Hepatic stellate cell (primary cell): ENCODE results near the gene SIM1.

ENCODE experiments used
- DNase-seq: peaks from one replicate; pipeline ENCODE4 v3.0.0; 2011; ENCODE audit warnings: low spot score

SIM1 gene

DNA sequence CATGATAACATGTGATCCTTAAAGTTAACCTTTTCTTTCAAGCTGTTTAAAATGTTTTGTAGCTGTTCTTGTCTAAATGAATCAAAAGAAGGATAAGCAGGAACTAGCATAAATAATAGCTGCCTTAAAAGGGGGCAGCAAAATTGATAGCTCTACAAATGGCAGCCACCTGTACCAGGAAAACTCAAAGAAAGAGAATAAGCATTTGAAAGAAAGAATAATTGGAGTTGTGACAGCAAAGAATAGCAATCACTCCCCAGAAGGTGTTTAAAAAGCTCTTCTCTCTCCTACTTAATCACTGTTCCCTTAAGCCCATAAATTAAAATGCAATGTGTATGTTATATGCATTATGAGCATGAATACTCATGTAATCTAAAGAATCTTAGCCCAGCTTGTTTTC, 114.6 kb downstream of the SIM1 start:
- DNase-seq = no peak

DNA sequence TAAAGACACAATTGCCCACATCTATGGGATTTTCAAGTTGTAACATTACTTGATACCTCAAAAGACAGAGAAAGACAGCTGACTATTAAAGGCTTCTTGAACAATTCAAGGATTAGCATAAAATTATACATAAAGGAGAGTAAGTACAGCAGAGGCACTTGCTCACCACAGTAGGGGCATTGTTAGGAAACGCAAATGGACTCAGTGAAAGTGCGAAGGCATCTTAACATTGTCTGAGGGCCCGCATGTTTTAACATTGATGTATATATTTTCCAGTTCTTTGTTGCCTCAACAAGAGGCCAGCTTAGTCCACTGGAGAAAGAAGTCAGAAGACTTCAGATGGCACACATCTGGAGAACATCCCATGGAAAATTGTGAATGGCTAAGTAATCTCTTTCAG, 115.4 kb downstream of the SIM1 start:
- no peak for DNase-seq

DNA sequence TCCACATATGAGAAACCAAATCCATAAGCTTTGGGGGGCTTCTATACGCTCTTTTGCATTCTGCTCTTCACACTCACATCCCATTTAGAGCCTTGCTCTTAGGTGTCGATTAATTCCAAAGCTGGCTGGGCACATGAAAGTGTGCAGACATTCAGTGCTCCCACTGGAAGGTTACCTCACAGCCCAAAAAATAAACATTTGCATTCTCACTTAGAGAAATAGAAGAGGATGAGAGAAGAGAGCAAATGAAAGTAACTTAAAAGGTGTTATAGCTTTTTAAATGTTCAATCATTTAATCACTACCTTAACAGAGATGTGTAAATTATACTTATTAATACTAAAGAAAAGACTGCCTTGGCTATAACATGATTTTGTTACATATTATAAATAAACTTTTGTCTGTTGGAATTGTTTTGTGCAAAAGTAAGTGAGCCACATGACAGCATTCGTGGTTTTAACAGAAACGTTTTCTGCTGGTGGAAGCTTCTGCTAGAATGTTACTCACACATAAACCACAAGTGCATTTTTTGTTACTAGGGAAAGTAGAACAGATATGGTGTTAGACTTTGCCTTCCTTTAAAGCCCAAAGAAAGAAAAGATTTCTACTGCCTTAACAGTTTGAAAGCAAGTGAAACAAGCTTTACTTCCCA, 116.7 kb downstream of the SIM1 start:
- DNase-seq = no peak

DNA sequence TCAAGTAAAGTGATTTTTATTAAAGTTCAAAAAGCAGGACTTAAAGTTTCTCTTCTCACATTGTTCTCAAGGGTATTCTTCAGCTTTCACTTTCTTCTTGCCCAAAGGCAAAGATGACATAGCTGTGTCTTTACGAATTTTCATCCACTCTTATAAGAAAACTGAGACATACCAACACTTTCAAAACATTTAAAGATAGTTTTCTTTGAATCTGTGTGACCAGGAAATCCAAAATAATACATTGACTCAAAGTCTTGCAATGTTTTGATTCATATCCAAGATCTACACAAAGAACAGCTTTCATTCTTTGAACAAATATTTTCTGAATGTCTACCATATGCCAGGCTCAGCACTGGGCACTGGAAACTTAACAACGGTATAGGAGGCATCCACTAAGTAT, 117.9 kb downstream of the SIM1 start:
- no peak for DNase-seq

DNA sequence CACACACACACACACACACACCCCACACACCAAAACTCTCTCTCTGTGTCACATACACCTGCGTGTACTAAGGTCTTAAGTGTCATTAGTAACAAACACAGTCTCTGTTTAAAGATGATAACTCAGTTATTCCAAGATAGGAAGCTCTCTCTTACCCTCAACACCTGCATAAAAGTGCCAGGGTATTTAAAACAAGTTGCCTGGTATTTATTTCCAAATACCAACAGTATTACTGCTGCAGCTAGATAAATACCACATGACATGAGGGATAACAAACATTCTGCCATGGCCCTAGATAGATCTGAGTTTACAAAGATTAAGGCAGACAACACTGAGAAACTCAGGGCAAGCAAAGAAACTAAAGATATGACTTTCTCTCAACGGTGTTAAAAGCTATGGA, 118.5 kb downstream of the SIM1 start:
- DNase-seq = no peak

DNA sequence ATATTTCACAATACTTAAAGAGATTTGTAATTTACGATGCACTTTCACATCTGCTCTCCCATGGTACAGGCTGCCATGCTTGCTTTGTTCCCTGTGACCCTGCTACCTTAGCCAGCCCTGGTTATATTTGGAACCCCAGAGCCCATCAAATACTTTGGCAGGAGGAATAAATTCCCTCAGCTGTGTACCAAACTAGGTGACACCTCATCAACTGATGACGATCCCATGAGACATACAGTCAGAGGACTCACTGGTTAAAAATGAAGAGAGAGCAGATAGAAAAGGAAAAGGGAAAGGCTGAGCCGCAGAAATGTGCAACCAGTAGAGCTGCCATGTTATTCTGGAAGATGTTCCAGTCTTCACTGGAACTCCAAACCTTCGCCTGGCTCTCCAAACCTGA, 120.0 kb downstream of the SIM1 start:
- DNase-seq = peak; percentile 6

DNA sequence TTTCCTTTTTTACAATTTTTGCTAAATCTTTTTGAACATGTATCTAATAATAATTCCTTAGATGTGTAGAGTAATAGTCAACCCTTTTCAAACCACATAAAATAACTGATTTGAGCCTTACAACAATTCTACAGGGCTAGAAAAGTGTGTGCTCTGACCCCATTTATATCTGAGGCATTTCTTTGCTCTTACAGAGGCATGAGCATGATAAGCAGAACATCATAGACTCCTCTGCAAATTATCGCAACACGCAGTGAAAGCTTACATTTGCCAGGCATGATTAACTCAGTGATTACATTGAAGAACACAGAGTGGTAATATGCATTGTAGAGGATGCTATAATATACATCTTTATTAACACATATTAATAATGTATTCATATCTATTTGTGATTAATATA, 120.4 kb downstream of the SIM1 start:
- DNase-seq = no peak

DNA sequence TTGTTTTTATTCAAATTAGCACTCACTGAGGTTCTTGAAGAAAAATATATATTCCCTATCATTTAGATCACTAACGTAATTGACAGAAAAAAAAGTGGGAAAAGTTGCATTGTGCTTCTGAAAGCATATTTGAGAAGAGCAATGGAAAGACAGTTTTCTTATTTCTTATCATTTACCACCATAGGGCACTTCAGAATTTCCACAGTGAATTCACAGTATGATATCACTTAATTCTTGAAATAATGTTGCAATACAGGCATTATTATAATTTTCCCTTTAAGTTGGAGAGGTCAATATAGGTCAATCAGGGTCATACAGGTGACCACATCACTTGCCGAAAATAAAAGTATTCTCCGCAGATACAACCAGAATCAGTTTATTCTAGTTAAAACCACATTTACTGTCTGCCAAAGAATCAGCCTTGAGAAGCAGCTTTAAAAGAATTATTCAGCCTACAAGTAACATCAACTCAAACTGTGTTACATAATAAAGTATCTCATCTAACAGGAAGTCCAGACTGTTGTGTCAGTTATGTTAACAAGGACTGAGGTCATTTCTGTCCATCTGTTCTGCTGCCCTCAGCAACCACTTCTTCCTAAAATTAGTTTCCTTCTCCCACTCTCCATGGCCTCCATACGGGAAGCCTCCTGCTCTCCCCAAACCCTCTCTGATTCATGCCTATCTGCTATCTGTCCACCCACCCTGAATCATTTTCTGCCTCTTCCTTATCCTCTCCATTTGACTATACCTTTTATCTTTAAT, 121.2 kb downstream of the SIM1 start:
- DNase-seq = no peak

DNA sequence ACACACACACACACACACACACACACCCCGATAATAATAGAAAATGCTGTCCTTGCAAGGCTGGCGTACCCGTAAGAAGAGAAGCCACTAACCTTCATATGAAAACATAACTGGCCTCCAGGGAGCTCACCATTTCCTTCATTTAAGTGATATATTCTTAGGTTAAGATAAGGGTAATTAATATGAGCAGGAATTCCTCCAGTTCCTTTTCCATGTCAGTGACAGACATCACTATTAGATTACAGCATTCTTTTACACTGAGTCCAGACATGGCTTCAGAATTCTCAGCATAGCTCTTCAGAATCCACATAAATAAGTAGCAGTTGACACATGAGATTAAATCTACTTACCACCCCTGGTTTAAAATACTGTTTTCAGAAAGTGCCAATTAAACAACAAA, 121.9 kb downstream of the SIM1 start:
- DNase-seq = no peak

DNA sequence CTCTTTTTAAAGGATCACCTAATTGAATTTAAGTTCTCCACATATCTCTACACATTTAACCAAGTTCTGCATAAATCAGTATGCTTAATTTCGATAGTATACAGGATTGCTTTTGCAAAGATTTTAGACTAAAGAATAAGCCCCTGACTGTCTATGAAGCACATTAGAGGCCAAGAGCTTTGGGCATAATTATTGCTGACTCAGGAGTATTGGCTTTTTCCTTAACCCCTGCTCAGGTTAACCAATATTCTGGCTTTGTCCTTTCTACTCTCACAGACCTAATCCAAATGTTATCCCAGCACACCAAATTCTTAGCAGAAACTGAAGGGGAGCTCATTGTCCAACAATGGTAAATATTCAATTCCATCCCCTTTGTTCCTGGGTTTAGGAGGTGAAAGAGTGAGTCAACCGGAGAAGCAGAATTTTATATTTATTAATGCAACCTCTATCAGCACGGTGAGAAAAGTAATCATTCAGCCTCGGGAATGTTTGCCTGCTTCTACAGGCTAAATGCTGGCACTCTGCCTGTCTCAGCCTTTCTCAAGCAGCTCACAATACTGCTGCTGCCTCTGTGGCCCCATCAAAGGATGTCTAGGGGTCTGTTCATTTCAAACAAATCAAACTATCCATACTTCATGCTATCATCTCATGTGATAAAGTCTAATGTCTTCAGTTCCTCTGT, 125.0 kb downstream of the SIM1 start:
- DNase-seq = no peak

DNA sequence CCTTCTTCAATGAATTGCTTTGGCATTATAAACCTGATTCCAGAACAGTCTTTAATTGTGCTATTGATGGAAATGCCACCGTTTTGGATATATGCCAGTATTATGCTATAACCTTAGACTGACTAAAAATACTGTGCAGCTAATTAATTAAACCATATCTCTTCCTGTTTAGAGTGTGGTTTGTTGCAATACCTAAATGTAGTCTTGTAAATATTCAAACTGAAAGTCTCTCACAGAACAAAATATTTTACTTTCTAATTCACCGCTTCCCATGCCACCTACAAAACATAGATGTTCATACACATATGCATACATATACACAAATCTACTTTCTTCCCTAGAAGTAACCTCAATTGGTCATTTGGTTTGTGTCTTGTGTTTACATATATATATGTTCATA, 126.6 kb downstream of the SIM1 start:
- DNase-seq = no peak

DNA sequence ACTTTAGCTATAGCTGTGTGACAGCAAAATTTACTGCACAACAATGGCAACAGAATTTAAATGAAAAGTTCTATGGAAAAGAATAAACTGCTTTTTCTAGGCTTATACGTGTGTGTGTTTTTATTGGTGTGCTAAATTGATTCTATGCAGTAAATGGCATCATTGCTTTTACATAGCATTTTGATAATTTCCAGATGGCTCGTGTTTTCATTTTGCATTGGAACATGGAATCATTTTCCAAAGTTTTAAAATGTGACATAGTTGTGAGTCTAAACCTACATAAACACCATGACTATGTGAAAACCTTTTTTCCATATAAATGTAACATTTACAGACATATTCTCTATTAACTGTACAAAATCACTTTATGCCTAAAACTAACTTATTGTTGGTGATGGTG, 127.8 kb downstream of the SIM1 start:
- DNase-seq = no peak

DNA sequence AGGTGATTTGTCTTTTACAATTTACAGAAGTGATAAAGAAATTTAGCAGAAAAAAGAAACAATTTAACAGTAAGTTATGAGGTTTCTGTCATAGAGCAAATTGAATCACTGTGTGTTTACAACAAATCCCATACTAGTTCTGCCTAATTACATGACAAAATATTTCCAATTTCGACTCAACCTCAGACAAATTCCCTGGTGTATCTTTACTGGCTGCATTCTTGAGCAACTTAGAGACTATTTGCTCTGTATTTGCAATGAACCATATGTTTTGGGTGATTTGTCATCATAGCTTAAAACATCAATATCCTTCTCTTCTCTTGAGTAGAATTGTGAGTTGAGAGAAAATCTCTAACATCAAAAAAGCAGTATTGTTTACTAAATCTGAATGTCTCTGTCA, 128.7 kb downstream of the SIM1 start:
- DNase-seq = no peak
